Keratinocyte (primary cell): ENCODE data around the gene BRD3OS. TPM values are rescaled to one million over a fixed set of nuclear protein-coding genes. Genes with fewer than 3 reads are reported as not detected.
A peak's percentile ranks its signal among the peaks of the same experiment; 100 is the strongest.

Experiments used
- DNase-seq: peaks from one replicate; pipeline ENCODE4 v3.0.0-alpha.2; 2011; ENCODE audit warnings: low read depth, missing footprints, low spot score
- FAIRE-seq: peaks from 2 replicates; lab custom pipeline; 2011; peaks lifted over from hg19 to GRCh38; lab: Jason Lieb, UNC
- H2AFZ ChIP-seq: 2 replicates; pipeline ENCODE4 v1.6.0; 2012; ENCODE audit warnings: low read length, control low read depth, inconsistent platforms; ENCODE audit not compliant: control insufficient read depth
- H3K27ac ChIP-seq: 2 replicates; pipeline ENCODE4 v1.5.1; 2011; ENCODE audit warnings: low read length; ENCODE audit not compliant: control insufficient read depth, insufficient read depth
- H3K27me3 ChIP-seq: 3 replicates; pipeline ENCODE4 v1.6.0; 2011; ENCODE audit warnings: low read length; ENCODE audit not compliant: control insufficient read depth, insufficient read depth; ENCODE audit errors: extremely low read depth
- H3K36me3 ChIP-seq, 2 experiments: 2 replicates in 1 of 2; 3 replicates in 1 of 2; pipeline ENCODE4 v1.5.1; 2011; ENCODE audit warnings: low read length in 2 of 2, mild to moderate bottlenecking in 1 of 2; ENCODE audit not compliant: control insufficient read depth in 2 of 2, insufficient read depth in 2 of 2; ENCODE audit errors: extremely low read depth in 1 of 2
- H3K4me1 ChIP-seq: 3 replicates; pipeline ENCODE4 v1.5.1; 2011; ENCODE audit warnings: low read length; ENCODE audit not compliant: control insufficient read depth, insufficient read depth; ENCODE audit errors: extremely low read depth
- H3K4me2 ChIP-seq: 3 replicates; pipeline ENCODE4 v1.6.0; 2011; ENCODE audit warnings: low read depth, low read length; ENCODE audit not compliant: control insufficient read depth, insufficient read depth; ENCODE audit errors: extremely low read depth
- H3K4me3 ChIP-seq, 3 experiments: fragments of 200-600 bp in 1 of 3; sonication (generic) in 1 of 3; 2 replicates in 2 of 3; 3 replicates in 1 of 3; pipeline ENCODE4 v1.5.1; 2011 to 2016; ENCODE audit warnings: low read length in 3 of 3, mild to moderate bottlenecking in 3 of 3, control low read depth in 2 of 3, inconsistent platforms in 1 of 3, low read depth in 1 of 3, mixed read lengths in 1 of 3, mixed run types in 1 of 3, moderate library complexity in 1 of 3; ENCODE audit not compliant: control insufficient read depth in 2 of 3, insufficient read depth in 2 of 3; ENCODE audit errors: extremely low read depth in 1 of 3
- H3K79me2 ChIP-seq: 2 replicates; pipeline ENCODE4 v1.6.0; 2012; ENCODE audit warnings: low read length; ENCODE audit not compliant: control insufficient read depth, insufficient read depth
- H3K9ac ChIP-seq: 3 replicates; pipeline ENCODE4 v1.6.0; 2011; ENCODE audit warnings: low read length; ENCODE audit not compliant: control insufficient read depth, insufficient read depth; ENCODE audit errors: extremely low read depth
- H3K9me1 ChIP-seq: 3 replicates; pipeline ENCODE4 v1.6.0; 2011; ENCODE audit warnings: low read length; ENCODE audit not compliant: control insufficient read depth, insufficient read depth; ENCODE audit errors: extremely low read depth
- H3K9me3 ChIP-seq: 2 replicates; pipeline ENCODE4 v1.5.1; 2012; ENCODE audit warnings: low read depth, low read length; ENCODE audit not compliant: control insufficient read depth
- H4K20me1 ChIP-seq: 3 replicates; pipeline ENCODE4 v1.6.0; 2011; ENCODE audit warnings: low read length; ENCODE audit not compliant: control insufficient read depth, insufficient read depth; ENCODE audit errors: extremely low read depth
- CTCF ChIP-seq, 3 experiments: IDR thresholded peaks in 1 of 3; conservative IDR thresholded peaks in 1 of 3; optimal IDR thresholded peaks in 1 of 3; 2 replicates in 2 of 3; 3 replicates in 1 of 3; pipeline versions ENCODE3 to v1.5.1; 2011; ENCODE audit warnings: low read length in 3 of 3, mild to moderate bottlenecking in 3 of 3, moderate library complexity in 2 of 3, control low read depth in 1 of 3, inconsistent platforms in 1 of 3; ENCODE audit not compliant: insufficient read depth in 2 of 3; ENCODE audit errors: extremely low read depth in 1 of 3
- EZH2 ChIP-seq: IDR thresholded peaks from one replicate; pipeline ENCODE4 v1.6.1; 2012; ENCODE audit warnings: inconsistent platforms, mild to moderate bottlenecking, low read length, moderate library complexity
- dilution Hi-C: fragments of 300-500 bp; cut with MboI; formaldehyde crosslinking; loops from one replicate; pipeline ENCODE4 v1.7.0; 2020; ENCODE audit warnings: low sequenced_read_pairs; ENCODE audit not compliant: extremely low pct_ligation_motif_present
- polyA minus RNA-seq, 3 experiments: library from RNA; depleted of rRNA, polyadenylated mRNA; stranded (reverse); fragments of >200 nt; gene quantifications; 1 replicate in 1 of 3; 2 replicates in 1 of 3; 3 replicates in 1 of 3; pipeline ENCODE4 v1.2.3, GENCODE V29; 2011
- polyA plus RNA-seq, 5 experiments: library from polyadenylated mRNA; depleted of rRNA in 3 of 5; stranded (reverse) in 3 of 5; stranded (forward) in 1 of 5; unstranded in 1 of 5; fragments of >200 nt; gene quantifications; 1 replicate in 1 of 5; 2 replicates in 3 of 5; 3 replicates in 1 of 5; pipeline versions ENCODE4 v1.2.1 to v1.2.3, GENCODE V29; 2011 to 2012; ENCODE audit warnings: missing spikeins in 2 of 5, low read depth in 1 of 5, low replicate concordance in 1 of 5

BRD3OS gene
- 8.2 to 13.8 TPM (median 8.5 TPM) in 3 replicates for polyA plus RNA-seq
- polyA plus RNA-seq (2011; ENCODE audit: low read depth) = 3.3 TPM
- 14.2 and 15.1 TPM in 2 replicates for polyA plus RNA-seq (2011; cell fraction: cytosol; rRNA removed)
- 9.9 and 11.2 TPM in 2 replicates for polyA plus RNA-seq (2011; cell fraction: nucleus; rRNA removed)
- polyA plus RNA-seq (2012; ENCODE audit: low replicate concordance) = 3.2 and 13.3 TPM in 2 replicates
- 6.3 to 10.8 TPM (median 6.5 TPM) in 3 replicates for polyA minus RNA-seq
- 10.7 TPM for polyA minus RNA-seq (2011; cell fraction: cytosol; rRNA and poly(A)+ RNA removed)
- polyA minus RNA-seq (2011; cell fraction: nucleus; rRNA and poly(A)+ RNA removed) = 3.8 and 4.9 TPM in 2 replicates

- H2AFZ ChIP-seq = peak within 1 kb of the TSS; percentile 82
- peak; percentile 86 for FAIRE-seq
Measured at GRCh38 chr9:134024828-134025605, at the start of gene BRD3OS. TSS of gene BRD3OS (plus strand) at chr9:134025481. CDS start at chr9:134026748, 1,267 bp downstream.

GRCh38 chr9:133975511-133975910, 49.8 kb upstream of the BRD3OS start:
- Histone ChIP-seq H3K27me3 (no peaks in the 10 kb centered on the region), H3K79me2 (peaks cover 98% of the 10 kb centered on the region), H3K4me2 (no peak overlapping the region), H3K36me3 (peaks cover 0 to 4% of the 10 kb centered on the region in 2 experiments), H3K4me3 (no peak overlapping the region), H4K20me1 (peaks cover 80% of the 10 kb centered on the region), H2AFZ (no peak overlapping the region), H3K27ac (no peak overlapping the region), H3K9me1 (peaks cover 3% of the 10 kb centered on the region), H3K4me1 (peaks cover 4% of the 10 kb centered on the region), H3K9ac (no peak overlapping the region), H3K9me3 (no peaks in the 10 kb centered on the region)
- DNase-seq (no peak), FAIRE-seq (no peak)
- TF ChIP-seq CTCF (optimal IDR thresholded peaks at IDR 0.05 in 1 of 3, IDR thresholded peaks at IDR 0.05 in 1 of 3, conservative IDR thresholded peaks at IDR 0.05 in 1 of 3; ENCODE audit: extremely low read depth in 1 of 3, insufficient read depth in 2 of 3, low read length in 3 of 3) (no peak), EZH2 (no peak)
- dilution Hi-C loops = no loop called here

More at GRCh38 chr9:134024828-134025605, at the start of gene BRD3OS:
- Histone ChIP-seq H3K4me1 (peaks cover 3% of the 10 kb centered on the region), H3K9me3 (no peaks in the 10 kb centered on the region), H3K27me3 (no peaks in the 10 kb centered on the region), H3K4me2 (peak within 1 kb of the TSS; percentile 72), H3K27ac (no peak within 1 kb of the TSS), H3K79me2 (no peaks in the 10 kb centered on the region), H3K4me3 (peak within 1 kb of the TSS; percentile 61 to 67 (median 62)), H3K36me3 (peaks cover 0 to 3% of the 10 kb centered on the region in 2 experiments), H4K20me1 (no peaks in the 10 kb centered on the region), H3K9ac (peak within 1 kb of the TSS; percentile 61), H3K9me1 (no peaks in the 10 kb centered on the region)
- TF ChIP-seq CTCF (optimal IDR thresholded peaks at IDR 0.05 in 1 of 3, IDR thresholded peaks at IDR 0.05 in 1 of 3, conservative IDR thresholded peaks at IDR 0.05 in 1 of 3; ENCODE audit: extremely low read depth in 1 of 3, insufficient read depth in 2 of 3, low read length in 3 of 3) (no peak), EZH2 (no peak)
- dilution Hi-C loops = no loop called here
- DNase-seq = peak; percentile 99
